Stimulated activated CD4-positive, alpha-beta T cell treated with anti-CD3 and anti-CD28 coated beads, Interleukin-15, amount 100 ng/mL, for 1 hour (primary cell): ENCODE measurements around the gene PCBP3.

Source experiments
- DNase-seq, 2 donors: peaks; one replicate each; pipeline ENCODE4 v3.0.0-alpha.2; 2020; ENCODE audit warnings: low read depth in 1 of 2, low spot score in 1 of 2

Gene PCBP3

GRCh38 chr21:45723049-45723958 lies 79.8 kb downstream of the PCBP3 start:
- no peak for DNase-seq

- no peak for DNase-seq
These were observed 80.9 kb downstream of the PCBP3 start for GRCh38 chr21:45724345-45724961.

- no peak for DNase-seq
These were observed 81.7 kb downstream of the PCBP3 start for GRCh38 chr21:45724994-45725843.

GRCh38 chr21:45725844-45726200 lies 82.3 kb downstream of the PCBP3 start:
- DNase-seq, result no peak

- no peak for DNase-seq
These were observed 82.9 kb downstream of the PCBP3 start for GRCh38 chr21:45726438-45726837.

GRCh38 chr21:45727390-45727789 lies 83.9 kb downstream of the PCBP3 start:
- DNase-seq, result no peak

- no peak for DNase-seq
These were observed 91.9 kb downstream of the PCBP3 start for GRCh38 chr21:45735259-45736000.

GRCh38 chr21:45736042-45736689 lies 92.6 kb downstream of the PCBP3 start:
- no peak for DNase-seq

- DNase-seq, result no peak
These were observed 93.4 kb downstream of the PCBP3 start for GRCh38 chr21:45736690-45737484.

- no peak for DNase-seq
These were observed 94.1 kb downstream of the PCBP3 start for GRCh38 chr21:45737485-45738166.

GRCh38 chr21:45739218-45740087 lies 95.9 kb downstream of the PCBP3 start:
- DNase-seq, result no peak

GRCh38 chr21:45740088-45740440 lies 96.5 kb downstream of the PCBP3 start:
- DNase-seq, result no peak

- no peak for DNase-seq
These were observed 97.2 kb downstream of the PCBP3 start for GRCh38 chr21:45740491-45741357.

- no peak for DNase-seq
These were observed 98.2 kb downstream of the PCBP3 start for GRCh38 chr21:45741691-45742090.

- DNase-seq, result no peak
These were observed 98.7 kb downstream of the PCBP3 start for GRCh38 chr21:45742247-45742646.

- DNase-seq, result no peak
These were observed 101.7 kb downstream of the PCBP3 start for GRCh38 chr21:45745256-45745655.

- no peak for DNase-seq
These were observed 103.8 kb downstream of the PCBP3 start for GRCh38 chr21:45747233-45747766.
